Cardiac fibroblast (primary cell): ENCODE data around the gene TMEM50B.
A peak's percentile ranks its signal among the peaks of the same experiment; 100 is the strongest.

Experiments
- DNase-seq, 2 donors: peaks; one replicate each; pipeline versions ENCODE4 v3.0.0 to v3.0.0-alpha.2; 2010; ENCODE audit warnings: low read depth in 2 of 2
- H3K4me3 ChIP-seq, 2 donors: replicated peaks in 1 of 2; 1 replicate in 1 of 2; 2 replicates in 1 of 2; pipeline ENCODE4 v1.5.1; 2011; ENCODE audit warnings: low read depth in 2 of 2, low read length in 2 of 2, mild to moderate bottlenecking in 2 of 2, moderate library complexity in 1 of 2
- CTCF ChIP-seq: IDR thresholded peaks from one replicate; pipeline ENCODE4 v1.5.1; 2011; ENCODE audit warnings: low read depth, mild to moderate bottlenecking, low read length, inconsistent platforms

Gene TMEM50B

GRCh38 chr21:33432496-33432895 is 47.3 kb downstream of the TMEM50B start:
- H3K4me3 ChIP-seq: no peak overlapping the region
- no peak for TF ChIP-seq CTCF
- DNase-seq: no peak

- H3K4me3 ChIP-seq: no peak overlapping the region
- no peak for TF ChIP-seq CTCF
- DNase-seq: no peak
These were observed 48.9 kb downstream of the TMEM50B start for GRCh38 chr21:33430858-33431257.

GRCh38 chr21:33428669-33429068 is 51.1 kb downstream of the TMEM50B start:
- no peak overlapping the region for H3K4me3 ChIP-seq
- peak in 1 of 2 donors; percentile 42 for DNase-seq
- TF ChIP-seq CTCF: no peak

GRCh38 chr21:33427051-33427450 is 52.7 kb downstream of the TMEM50B start:
- no peak for DNase-seq
- no peak for TF ChIP-seq CTCF
- H3K4me3 ChIP-seq: no peak overlapping the region

- DNase-seq: no peak
- no peak for TF ChIP-seq CTCF
- H3K4me3 ChIP-seq: no peak overlapping the region
These were observed 53.9 kb downstream of the TMEM50B start for GRCh38 chr21:33425825-33426224.

GRCh38 chr21:33424214-33424613 is 55.6 kb downstream of the TMEM50B start:
- DNase-seq: no peak
- no peak overlapping the region for H3K4me3 ChIP-seq
- no peak for TF ChIP-seq CTCF

GRCh38 chr21:33421713-33422393 is 57.9 kb downstream of the TMEM50B start:
- no peak for DNase-seq
- no peak for TF ChIP-seq CTCF
- no peak overlapping the region for H3K4me3 ChIP-seq
